MM.1S (cell line): ENCODE data around the gene GHITM.

Experiments
- DNase-seq: peaks from one replicate; pipeline ENCODE4 v3.0.0-alpha.2; 2015
- H2AFZ ChIP-seq: fragments of 300-600 bp; sonication (generic); 2 replicates; pipeline ENCODE4 v1.6.0; 2016; ENCODE audit warnings: antibody characterized with exemption, low read length
- H3F3A ChIP-seq: fragments of 300-600 bp; sonication (generic); 2 replicates; pipeline ENCODE4 v1.6.1; 2016; ENCODE audit warnings: mild to moderate bottlenecking, antibody characterized with exemption, low read length, moderate library complexity, mixed read lengths; ENCODE audit not compliant: insufficient read depth
- H3K27ac ChIP-seq: fragments of 300-600 bp; sonication (generic); 2 replicates; pipeline ENCODE4 v1.5.1; 2016; ENCODE audit warnings: mild to moderate bottlenecking, low read length
- H3K27me3 ChIP-seq: fragments of 300-600 bp; sonication (generic); replicated peaks from 2 replicates; pipeline ENCODE4 v1.6.0; 2016; ENCODE audit warnings: low read length; ENCODE audit not compliant: insufficient read depth
- H3K36me3 ChIP-seq: fragments of 300-600 bp; sonication (generic); replicated peaks from 2 replicates; pipeline ENCODE4 v1.6.1; 2016; ENCODE audit warnings: mild to moderate bottlenecking, low read length, mixed read lengths; ENCODE audit not compliant: insufficient read depth
- H3K4me1 ChIP-seq: fragments of 300-600 bp; sonication (generic); 2 replicates; pipeline ENCODE4 v1.6.1; 2016; ENCODE audit warnings: low read length, mixed read lengths
- H3K4me2 ChIP-seq: fragments of 300-600 bp; sonication (generic); 2 replicates; pipeline ENCODE4 v1.6.0; 2016; ENCODE audit warnings: low read depth, low read length
- H3K4me3 ChIP-seq: fragments of 300-600 bp; sonication (generic); 2 replicates; pipeline ENCODE4 v1.5.1; 2016; ENCODE audit warnings: low read length, mixed read lengths
- H3K79me2 ChIP-seq: fragments of 300-600 bp; sonication (generic); 2 replicates; pipeline ENCODE4 v1.6.1; 2016; ENCODE audit warnings: mixed run types, low read length, mixed read lengths
- H3K9ac ChIP-seq: fragments of 300-600 bp; sonication (generic); 2 replicates; pipeline ENCODE4 v1.6.1; 2016; ENCODE audit warnings: low read length, mixed read lengths
- H3K9me2 ChIP-seq: fragments of 300-600 bp; sonication (generic); replicated peaks from 2 replicates; pipeline ENCODE4 v1.6.1; 2016; ENCODE audit warnings: mild to moderate bottlenecking, low read length, mixed read lengths; ENCODE audit not compliant: insufficient read depth
- H3K9me3 ChIP-seq: fragments of 300-600 bp; sonication (generic); replicated peaks from 2 replicates; pipeline ENCODE4 v1.6.1; 2016; ENCODE audit warnings: mild to moderate bottlenecking, low read length, mixed read lengths; ENCODE audit not compliant: insufficient read depth
- H4K20me1 ChIP-seq: fragments of 300-600 bp; sonication (generic); 2 replicates; pipeline ENCODE4 v1.6.1; 2016; ENCODE audit warnings: mild to moderate bottlenecking, low read length, moderate library complexity, mixed read lengths; ENCODE audit not compliant: insufficient read depth
- CTCF ChIP-seq: fragments of 300-600 bp; sonication (generic); IDR thresholded peaks from 2 replicates; pipeline ENCODE4 v1.5.1; 2016; ENCODE audit warnings: antibody characterized with exemption, low read length, mixed read lengths
- EZH2 ChIP-seq: fragments of 300-600 bp; sonication (generic); optimal IDR thresholded peaks from 2 replicates; pipeline ENCODE3; 2017; ENCODE audit warnings: low read depth, mild to moderate bottlenecking, antibody characterized with exemption, low read length, mixed read lengths
- EZH2phosphoT487 ChIP-seq: fragments of 300-600 bp; sonication (generic); IDR thresholded peaks from 2 replicates; pipeline ENCODE4 v1.6.1; 2018; ENCODE audit warnings: antibody characterized with exemption, low read length

Gene GHITM

DNA sequence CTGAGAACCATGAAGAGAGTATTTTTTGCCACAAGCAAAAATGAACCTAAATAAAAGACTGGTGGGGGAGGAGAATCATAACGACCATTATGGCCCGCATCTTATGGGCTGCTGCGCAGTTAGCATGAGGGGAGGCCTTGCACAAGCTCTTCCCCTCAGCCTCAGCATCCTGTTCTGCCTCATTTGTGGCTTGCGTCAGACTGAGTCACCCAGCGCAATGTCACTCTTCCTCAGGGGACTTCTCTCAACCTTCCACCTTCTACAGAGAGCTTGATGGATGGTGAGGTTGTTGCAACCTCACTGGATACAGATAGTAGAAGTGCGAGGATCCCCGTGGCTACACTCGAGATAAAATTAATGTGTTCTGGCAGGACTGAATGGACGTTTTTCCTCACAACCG, 17.5 kb downstream of the GHITM start:
- no peaks in the 10 kb centered on the region for H3K27me3 ChIP-seq
- no peak overlapping the region for H2AFZ ChIP-seq
- no peak for DNase-seq
- no peaks in the 10 kb centered on the region for H3F3A ChIP-seq
- H3K4me2 ChIP-seq, result no peak overlapping the region
- 0 out of 2 replicates have a peak, but pooled peaks cover 5% of the 10 kb centered on the region for H4K20me1 ChIP-seq
- H3K4me1 ChIP-seq, result no peaks in the 10 kb centered on the region
- H3K9me2 ChIP-seq, result no peaks in the 10 kb centered on the region
- H3K79me2 ChIP-seq, result no peaks in the 10 kb centered on the region
- TF ChIP-seq EZH2phosphoT487 (no peak), CTCF (no peak), EZH2 (no peak)
- no peak overlapping the region for H3K9ac ChIP-seq
- no peaks in the 10 kb centered on the region for H3K9me3 ChIP-seq
- peaks cover 11% of the 10 kb centered on the region; the same call in 1 of the 2 replicates for H3K36me3 ChIP-seq
- no peak overlapping the region for H3K4me3 ChIP-seq
- H3K27ac ChIP-seq, result no peak overlapping the region

- no peaks in the 10 kb centered on the region for H3K9me3 ChIP-seq
- no peak for DNase-seq
- no peak overlapping the region for H3K9ac ChIP-seq
- no peaks in the 10 kb centered on the region for H3K9me2 ChIP-seq
- H3K27ac ChIP-seq, result no peak overlapping the region
- H3K4me3 ChIP-seq, result no peak overlapping the region
- no peaks in the 10 kb centered on the region for H4K20me1 ChIP-seq
- H3K79me2 ChIP-seq, result no peaks in the 10 kb centered on the region
- H3K4me1 ChIP-seq, result no peaks in the 10 kb centered on the region
- no peaks in the 10 kb centered on the region for H3K27me3 ChIP-seq
- no peak overlapping the region for H2AFZ ChIP-seq
- no peaks in the 10 kb centered on the region for H3F3A ChIP-seq
- no peak overlapping the region for H3K4me2 ChIP-seq
- TF ChIP-seq EZH2 (no peak), EZH2phosphoT487 (no peak), CTCF (no peak)
- no peaks in the 10 kb centered on the region; the same call in 1 of the 2 replicates for H3K36me3 ChIP-seq
Measured at GRCh38 chr10:84158061-84158460, 18.8 kb downstream of the GHITM start.

DNA sequence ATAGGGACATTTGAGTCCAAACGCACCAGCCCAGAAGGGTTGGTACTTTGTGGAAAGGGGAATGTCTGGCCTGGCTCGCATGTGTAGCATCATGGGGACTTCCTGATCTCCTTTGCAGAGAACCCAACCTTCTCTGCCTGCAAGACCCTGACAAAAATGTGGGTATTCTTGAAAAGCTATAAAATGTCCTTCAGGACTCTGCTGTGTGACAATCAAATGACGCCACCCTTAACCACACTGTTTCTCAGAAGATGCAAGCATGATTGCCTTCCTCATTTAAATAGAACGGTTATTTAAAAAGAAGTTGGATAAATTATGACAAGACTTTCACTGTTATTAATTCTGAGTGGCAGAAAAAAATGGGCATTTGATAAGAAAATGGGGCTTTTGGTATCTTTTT, 19.2 kb downstream of the GHITM start:
- DNase-seq, result no peak
- no peak overlapping the region for H3K9ac ChIP-seq
- H3F3A ChIP-seq, result no peaks in the 10 kb centered on the region
- no peak overlapping the region for H3K27ac ChIP-seq
- no peaks in the 10 kb centered on the region for H4K20me1 ChIP-seq
- no peaks in the 10 kb centered on the region for H3K79me2 ChIP-seq
- H3K36me3 ChIP-seq, result no peaks in the 10 kb centered on the region; the same call in 1 of the 2 replicates
- no peak overlapping the region for H3K4me2 ChIP-seq
- no peaks in the 10 kb centered on the region for H3K9me2 ChIP-seq
- TF ChIP-seq CTCF, result no peak
- TF ChIP-seq EZH2, result no peak
- TF ChIP-seq EZH2phosphoT487, result no peak
- H3K4me3 ChIP-seq, result no peak overlapping the region
- no peak overlapping the region for H2AFZ ChIP-seq
- H3K9me3 ChIP-seq, result no peaks in the 10 kb centered on the region
- no peaks in the 10 kb centered on the region for H3K27me3 ChIP-seq
- H3K4me1 ChIP-seq, result no peaks in the 10 kb centered on the region
